ENCODE results near the gene HLA-A.
A peak's percentile ranks its signal among the peaks of the same experiment; 100 is the strongest.

HLA-A gene

GRCh38 chr6:29942275-29943052 is at the start of gene HLA-A:
Gene HLA-A, plus strand, starts transcription at chr6:29942532. Its CDS starts 22 bp downstream, at chr6:29942554.
- peak within 1 kb of the TSS; percentile 89 to 95 (median 95) for H3K4me3 Mint-ChIP-seq
- H3K27ac Mint-ChIP-seq = peak within 1 kb of the TSS; percentile 66 to 91 (median 70)
- TF ChIP-seq CTCF (IDR thresholded peaks at IDR 0.05; ENCODE audit: unreplicated experiment in 3 of 3) = no peak
- peaks cover 22% of the 10 kb centered on the region for H3K36me3 Mint-ChIP-seq (ENCODE audit: low read depth)
- no peaks in the 10 kb centered on the region for H3K9me3 Mint-ChIP-seq
- peaks cover 21% of the 10 kb centered on the region for H3K27me3 Mint-ChIP-seq (ENCODE audit: low read depth)
- peaks cover 22% of the 10 kb centered on the region for H3K4me1 Mint-ChIP-seq

- H3K9me3 Mint-ChIP-seq = peaks cover 6% of the 10 kb centered on the region
- H3K4me1 Mint-ChIP-seq = peaks cover 7% of the 10 kb centered on the region
- no peak overlapping the region for H3K27ac Mint-ChIP-seq
- H3K27me3 Mint-ChIP-seq (ENCODE audit: low read depth) = peaks cover 47% of the 10 kb centered on the region
- peaks cover 6% of the 10 kb centered on the region for H3K36me3 Mint-ChIP-seq (ENCODE audit: low read depth)
- H3K4me3 Mint-ChIP-seq = no peak overlapping the region
- no peak for TF ChIP-seq CTCF (IDR thresholded peaks at IDR 0.05; ENCODE audit: unreplicated experiment in 3 of 3)
These were observed 49.6 kb upstream of the HLA-A start for GRCh38 chr6:29892696-29893095.

- H3K4me3 Mint-ChIP-seq = no peak overlapping the region
- H3K9me3 Mint-ChIP-seq = peaks cover 13% of the 10 kb centered on the region
- no peaks in the 10 kb centered on the region for H3K4me1 Mint-ChIP-seq
- H3K27ac Mint-ChIP-seq = no peak overlapping the region
- H3K27me3 Mint-ChIP-seq (ENCODE audit: low read depth) = peaks cover 9% of the 10 kb centered on the region
- peaks cover 6% of the 10 kb centered on the region for H3K36me3 Mint-ChIP-seq (ENCODE audit: low read depth)
- TF ChIP-seq CTCF (IDR thresholded peaks at IDR 0.05; ENCODE audit: unreplicated experiment in 3 of 3) = no peak
These were observed 43.1 kb upstream of the HLA-A start for GRCh38 chr6:29899281-29899680.

GRCh38 chr6:29905286-29905685 is 37.0 kb upstream of the HLA-A start:
- Mint-ChIP-seq H3K36me3 (ENCODE audit: low read depth) (no peaks in the 10 kb centered on the region), H3K27me3 (ENCODE audit: low read depth) (peaks cover 15% of the 10 kb centered on the region), H3K27ac (peak overlapping the region in 2 of 3 experiments; percentile 24 to 56), H3K9me3 (no peaks in the 10 kb centered on the region), H3K4me1 (peaks cover 7% of the 10 kb centered on the region), H3K4me3 (no peak overlapping the region)
- TF ChIP-seq CTCF (IDR thresholded peaks at IDR 0.05; ENCODE audit: unreplicated experiment in 3 of 3) = no peak

GRCh38 chr6:29907637-29908340 is 34.5 kb upstream of the HLA-A start:
- H3K9me3 Mint-ChIP-seq = no peaks in the 10 kb centered on the region
- H3K27me3 Mint-ChIP-seq (ENCODE audit: low read depth) = peaks cover 26% of the 10 kb centered on the region
- H3K27ac Mint-ChIP-seq = peak overlapping the region; percentile 91 to 95 (median 94)
- H3K4me3 Mint-ChIP-seq = no peak overlapping the region
- H3K36me3 Mint-ChIP-seq (ENCODE audit: low read depth) = no peaks in the 10 kb centered on the region
- peaks cover 7% of the 10 kb centered on the region for H3K4me1 Mint-ChIP-seq
- TF ChIP-seq CTCF (IDR thresholded peaks at IDR 0.05; ENCODE audit: unreplicated experiment in 3 of 3) = no peak
